Activated CD8-positive, alpha-beta memory T cell treated with anti-CD3 and anti-CD28 coated beads, Interleukin-2, amount 50 U/mL, for 1 hour (primary cell): ENCODE data around the gene CLEC9A.

Experiments
- DNase-seq: peaks from one replicate; pipeline ENCODE4 v3.0.0-alpha.2; 2020; ENCODE audit errors: extremely low read depth

CLEC9A gene

GRCh38 chr12:10110256-10110844, 79.9 kb downstream of the CLEC9A start:
- DNase-seq: no peak

DNA sequence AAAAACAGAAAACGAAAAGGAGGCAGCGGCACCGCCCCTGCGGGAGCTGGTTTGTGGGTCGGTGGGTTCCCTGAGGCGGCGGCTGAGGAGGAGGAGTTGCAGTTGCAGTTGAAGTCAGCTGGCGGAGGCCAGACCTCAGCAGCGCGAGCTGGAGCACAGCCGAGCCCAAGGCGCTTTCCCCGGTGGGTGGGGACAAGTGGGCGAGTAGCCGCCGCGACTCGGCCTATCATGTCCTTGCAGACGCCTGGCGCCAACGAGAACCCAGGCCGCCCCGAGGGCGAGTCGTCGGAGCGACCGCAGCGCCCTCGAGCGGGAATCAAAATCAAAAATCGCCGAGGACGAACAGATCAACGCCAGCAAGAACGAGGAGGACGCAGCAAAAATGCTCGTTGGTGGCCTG, 81.0 kb downstream of the CLEC9A start:
- no peak for DNase-seq

GRCh38 chr12:10113075-10113474, 82.6 kb downstream of the CLEC9A start:
- DNase-seq: no peak

- no peak for DNase-seq
Measured at GRCh38 chr12:10113920-10114319, 83.4 kb downstream of the CLEC9A start.

GRCh38 chr12:10115311-10115710, 84.8 kb downstream of the CLEC9A start:
- DNase-seq: no peak
